Measurements from ENCODE around the gene KISS1. TPM values are rescaled to one million over a fixed set of nuclear protein-coding genes. Genes with fewer than 3 reads are reported as not detected.
A peak's percentile ranks its signal among the peaks of the same experiment; 100 is the strongest.

Gene KISS1
- total RNA-seq, 6 donors from 2014 or later = 0.91 to 6.5 TPM; not detected in 4

GRCh38 chr1:204161609-204162493, 34.4 kb downstream of the KISS1 start:
- Histone ChIP-seq H3K4me1 (peaks cover 0 to 6% (median 3%) of the 10 kb centered on the region in 4 donors), H3K9me3 (no peaks in the 10 kb centered on the region), H3K27ac (peak overlapping the region in 2 of 4 donors; percentile 31 to 67), H3K36me3 (no peaks in the 10 kb centered on the region), H3K4me3 (no peak overlapping the region), H3K27me3 (no peaks in the 10 kb centered on the region)
- DNase-seq (peak in 1 of 2 donors; percentile 72), ATAC-seq (ENCODE audit: low FRiP score in 2 of 2) (peak; percentile 14 to 28)
- 47 to 51% methylated on average over 14 of the region's 14 CpGs for WGBS, 2 donors
- TF ChIP-seq EP300 (IDR thresholded peaks at IDR 0.05) (peak in 1 of 4 donors; percentile 55), POLR2A (IDR thresholded peaks at IDR 0.05) (no peak)

GRCh38 chr1:204157962-204158361, 38.3 kb downstream of the KISS1 start:
- TF ChIP-seq POLR2A (IDR thresholded peaks at IDR 0.05) = no peak
- TF ChIP-seq POLR2AphosphoS5 (IDR thresholded peaks at IDR 0.05) = no peak
- no peak for TF ChIP-seq CTCF (IDR thresholded peaks at IDR 0.05)
- no peak for TF ChIP-seq EP300 (IDR thresholded peaks at IDR 0.05)
- no peaks in the 10 kb centered on the region for H3K9me3 ChIP-seq
- no peaks in the 10 kb centered on the region for H3K36me3 ChIP-seq
- 60 to 65% methylated on average over 6 of the region's 6 CpGs for WGBS, 2 donors
- H3K4me1 ChIP-seq = peaks cover 0 to 6% (median 3%) of the 10 kb centered on the region in 4 donors
- no peak overlapping the region for H3K27ac ChIP-seq
- no peak for ATAC-seq (ENCODE audit: low FRiP score in 2 of 2)
- H3K4me3 ChIP-seq = no peak overlapping the region
- H3K27me3 ChIP-seq = no peaks in the 10 kb centered on the region
- DNase-seq = no peak

DNA sequence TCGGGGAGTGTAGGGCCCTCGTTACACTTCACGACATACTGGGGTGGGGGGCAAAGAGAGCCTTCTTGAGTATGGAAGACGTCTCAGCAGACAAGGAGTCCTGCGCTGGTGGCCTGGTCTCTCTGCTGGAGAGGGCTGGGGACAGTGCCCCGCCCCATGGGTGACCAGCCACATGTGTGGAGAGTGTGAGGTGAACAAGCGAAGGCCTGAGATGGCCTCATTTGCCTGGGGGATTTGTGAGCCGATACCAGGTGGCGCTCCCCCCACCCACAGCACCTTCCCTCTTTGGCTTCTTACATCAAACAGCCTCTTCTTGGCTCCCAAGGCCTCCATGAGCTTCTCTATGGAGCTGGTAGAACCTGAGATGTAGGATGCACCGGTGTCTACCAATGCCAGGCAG, 40.4 kb downstream of the KISS1 start:
- ATAC-seq (ENCODE audit: low FRiP score in 2 of 2) (no peak), DNase-seq (no peak)
- peaks cover 11 to 16% (median 13%) of the 10 kb centered on the region in 4 donors for H3K4me1 ChIP-seq
- TF ChIP-seq EP300 (IDR thresholded peaks at IDR 0.05) (no peak), POLR2AphosphoS5 (IDR thresholded peaks at IDR 0.05) (no peak), CTCF (IDR thresholded peaks at IDR 0.05) (no peak), POLR2A (IDR thresholded peaks at IDR 0.05) (no peak)
- 89 to 90% methylated on average over 9 to 10 of the region's 10 CpGs for WGBS, 2 donors
- no peak overlapping the region for H3K4me3 ChIP-seq
- no peak overlapping the region for H3K27ac ChIP-seq
- peaks cover 0 to 3% (median 0%) of the 10 kb centered on the region in 4 donors for H3K27me3 ChIP-seq
- H3K36me3 ChIP-seq = no peaks in the 10 kb centered on the region
- H3K9me3 ChIP-seq = no peaks in the 10 kb centered on the region

GRCh38 chr1:204154568-204155255, 41.6 kb downstream of the KISS1 start:
- H3K4me3 ChIP-seq = no peak overlapping the region
- peaks cover 0 to 3% (median 0%) of the 10 kb centered on the region in 4 donors for H3K27me3 ChIP-seq
- no peak overlapping the region for H3K27ac ChIP-seq
- TF ChIP-seq CTCF (IDR thresholded peaks at IDR 0.05) = no peak
- no peak for TF ChIP-seq POLR2AphosphoS5 (IDR thresholded peaks at IDR 0.05)
- TF ChIP-seq POLR2A (IDR thresholded peaks at IDR 0.05) = no peak
- no peaks in the 10 kb centered on the region for H3K9me3 ChIP-seq
- WGBS, 2 donors = 79 to 93% methylated on average over 7 to 15 of the region's 15 CpGs
- peak in 1 of 2 donors; percentile 59 for DNase-seq
- peaks cover 11 to 22% (median 14%) of the 10 kb centered on the region in 4 donors for H3K4me1 ChIP-seq
- ATAC-seq (ENCODE audit: low FRiP score in 2 of 2) = no peak
- no peaks in the 10 kb centered on the region for H3K36me3 ChIP-seq

DNA sequence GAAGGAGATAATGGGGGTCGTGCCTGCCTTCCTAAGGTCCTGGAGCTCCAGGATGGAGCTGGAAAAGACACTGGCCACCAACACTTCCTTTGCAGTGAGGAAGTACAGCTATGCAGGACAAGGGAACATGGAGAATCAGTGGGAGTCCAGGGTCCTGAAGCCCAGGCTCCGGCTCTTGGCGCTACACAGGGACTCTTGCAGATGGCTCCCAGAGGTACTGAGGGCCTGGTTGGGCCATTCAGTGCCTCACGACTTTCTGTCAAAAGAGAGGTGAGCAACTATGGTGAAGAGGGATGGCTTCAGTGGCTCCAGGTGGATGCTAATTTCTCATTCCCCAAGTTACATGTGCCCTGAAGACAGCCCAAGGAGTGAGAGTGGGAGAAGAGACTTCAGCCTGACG, 42.6 kb downstream of the KISS1 start:
- no peak for DNase-seq
- ATAC-seq (ENCODE audit: low FRiP score in 2 of 2) = no peak
- Histone ChIP-seq H3K9me3 (no peaks in the 10 kb centered on the region), H3K27ac (no peak overlapping the region), H3K27me3 (peaks cover 0 to 3% (median 0%) of the 10 kb centered on the region in 4 donors), H3K36me3 (no peaks in the 10 kb centered on the region), H3K4me3 (no peak overlapping the region), H3K4me1 (peaks cover 11 to 22% (median 14%) of the 10 kb centered on the region in 4 donors)
- WGBS, 2 donors = 90 to 96% methylated on average over 5 of the region's 5 CpGs
- TF ChIP-seq POLR2A (IDR thresholded peaks at IDR 0.05) = no peak
- no peak for TF ChIP-seq CTCF (IDR thresholded peaks at IDR 0.05)
- TF ChIP-seq POLR2AphosphoS5 (IDR thresholded peaks at IDR 0.05) = no peak
